ENCODE results near the gene PAX5. TPM values are rescaled to one million over a fixed set of nuclear protein-coding genes. Genes with fewer than 3 reads are reported as not detected.
"Not testable (repeated sequence)": the region's sequence is repeated elsewhere in the genome, so short reads cannot be mapped to it uniquely, and the experiment has no call there.

Gene PAX5
- total RNA-seq, 2 experiments from 2014 or later, result 0.10 to 0.12 TPM

- peaks cover 47% of the 10 kb centered on the region for H3K27me3 Mint-ChIP-seq
- DNase-seq, result no peak
- H3K9me3 Mint-ChIP-seq, result no peaks in the 10 kb centered on the region
- H3K4me1 Mint-ChIP-seq, result no peaks in the 10 kb centered on the region
- CTCF ChIA-PET, result no interaction called here
- POLR2A ChIA-PET, result no interaction called here
- no peak overlapping the region for H3K4me3 Mint-ChIP-seq
- H3K36me3 Mint-ChIP-seq (ENCODE audit: low read depth), result no peaks in the 10 kb centered on the region
- no peak overlapping the region for H3K27ac Mint-ChIP-seq
These were observed 22.2 kb upstream of the PAX5 start for GRCh38 chr9:37056046-37056920.

GRCh38 chr9:37054363-37054720 is 20.3 kb upstream of the PAX5 start:
- CTCF ChIA-PET, result interaction anchor here (2.0 kb wide), 1 partner anchor 13 kb away, joined by 7 read pairs; no protein-coding TSS in a partner anchor
- H3K9me3 Mint-ChIP-seq; H3K4me3 Mint-ChIP-seq; POLR2A ChIA-PET; DNase-seq; H3K36me3 Mint-ChIP-seq (ENCODE audit: low read depth); H3K4me1 Mint-ChIP-seq; H3K27ac Mint-ChIP-seq: not testable (repeated sequence)
- peaks cover 61% of the 10 kb centered on the region for H3K27me3 Mint-ChIP-seq

GRCh38 chr9:37053684-37054362 is 19.8 kb upstream of the PAX5 start:
- Mint-ChIP-seq H3K27ac (no peak overlapping the region), H3K36me3 (ENCODE audit: low read depth) (no peaks in the 10 kb centered on the region), H3K4me3 (no peak overlapping the region), H3K4me1 (no peaks in the 10 kb centered on the region), H3K27me3 (peaks cover 64% of the 10 kb centered on the region), H3K9me3 (no peaks in the 10 kb centered on the region)
- POLR2A ChIA-PET, result no interaction called here
- no peak for DNase-seq
- CTCF ChIA-PET, result interaction anchor here (2.0 kb wide), 1 partner anchor 12 kb away, joined by 7 read pairs; no protein-coding TSS in a partner anchor

- H3K4me1 Mint-ChIP-seq, result no peaks in the 10 kb centered on the region
- POLR2A ChIA-PET, result no interaction called here
- H3K27me3 Mint-ChIP-seq, result peaks cover 57% of the 10 kb centered on the region
- no peaks in the 10 kb centered on the region for H3K36me3 Mint-ChIP-seq (ENCODE audit: low read depth)
- no peak for DNase-seq
- no peaks in the 10 kb centered on the region for H3K9me3 Mint-ChIP-seq
- CTCF ChIA-PET, result interaction anchor here (1.0 kb wide), 1 partner anchor 75 kb away, joined by 3 read pairs; no protein-coding TSS in a partner anchor
- H3K4me3 Mint-ChIP-seq, result no peak overlapping the region
- no peak overlapping the region for H3K27ac Mint-ChIP-seq
These were observed 12.6 kb upstream of the PAX5 start for GRCh38 chr9:37046683-37047082.

- Mint-ChIP-seq H3K9me3 (no peaks in the 10 kb centered on the region), H3K27ac (no peak overlapping the region), H3K36me3 (ENCODE audit: low read depth) (no peaks in the 10 kb centered on the region), H3K4me3 (no peak overlapping the region), H3K4me1 (peaks cover 4% of the 10 kb centered on the region), H3K27me3 (peaks cover 73% of the 10 kb centered on the region)
- POLR2A ChIA-PET, result no interaction called here
- CTCF ChIA-PET, result interaction anchor here (1.1 to 2.1 kb wide), 4 partner anchors 11 to 38 kb away, joined by 3 to 7 read pairs (median 4); no protein-coding TSS in a partner anchor
- DNase-seq, result no peak
These were observed 8.4 kb upstream of the PAX5 start for GRCh38 chr9:37042421-37042820.

GRCh38 chr9:37040508-37041127 is 6.5 kb upstream of the PAX5 start:
- Mint-ChIP-seq H3K4me1 (peaks cover 18% of the 10 kb centered on the region), H3K27me3 (peaks cover 82% of the 10 kb centered on the region), H3K36me3 (ENCODE audit: low read depth) (peaks cover 5% of the 10 kb centered on the region), H3K9me3 (no peaks in the 10 kb centered on the region), H3K4me3 (no peak overlapping the region), H3K27ac (no peak overlapping the region)
- ChIA-PET POLR2A (no interaction called here), CTCF (interaction anchor here (0.6 to 2.1 kb wide), 2 partner anchors 14 to 154 kb away, joined by 3 to 7 read pairs; no protein-coding TSS in a partner anchor)
- DNase-seq, result no peak

GRCh38 chr9:37038943-37039464 is 4.9 kb upstream of the PAX5 start:
- no peak overlapping the region for H3K4me3 Mint-ChIP-seq
- ChIA-PET POLR2A (no interaction called here), CTCF (interaction anchor here (0.6 kb wide), 1 partner anchor 170 kb away, joined by 4 read pairs; no protein-coding TSS in a partner anchor)
- H3K4me1 Mint-ChIP-seq, result peaks cover 31% of the 10 kb centered on the region
- DNase-seq, result no peak
- no peak overlapping the region for H3K27ac Mint-ChIP-seq
- H3K36me3 Mint-ChIP-seq (ENCODE audit: low read depth), result peaks cover 6% of the 10 kb centered on the region
- H3K9me3 Mint-ChIP-seq, result no peaks in the 10 kb centered on the region
- H3K27me3 Mint-ChIP-seq, result peaks cover 86% of the 10 kb centered on the region

GRCh38 chr9:37038302-37038942 is 4.4 kb upstream of the PAX5 start:
- peaks cover 86% of the 10 kb centered on the region for H3K27me3 Mint-ChIP-seq
- no peaks in the 10 kb centered on the region for H3K9me3 Mint-ChIP-seq
- peak overlapping the region; percentile 35 for H3K4me3 Mint-ChIP-seq
- H3K27ac Mint-ChIP-seq, result peak overlapping the region; percentile 1
- CTCF ChIA-PET, result interaction anchor here (0.6 kb wide), 1 partner anchor 170 kb away, joined by 4 read pairs; no protein-coding TSS in a partner anchor
- POLR2A ChIA-PET, result no interaction called here
- DNase-seq, result no peak
- peaks cover 6% of the 10 kb centered on the region for H3K36me3 Mint-ChIP-seq (ENCODE audit: low read depth)
- peaks cover 35% of the 10 kb centered on the region for H3K4me1 Mint-ChIP-seq

- peak overlapping the region; percentile 75 for H3K4me3 Mint-ChIP-seq
- ChIA-PET CTCF (interaction anchor here (0.6 to 1.1 kb wide), 5 partner anchors 12 to 578 kb away, joined by 3 to 4 read pairs (median 4); no protein-coding TSS in a partner anchor), POLR2A (no interaction called here)
- H3K36me3 Mint-ChIP-seq (ENCODE audit: low read depth), result peaks cover 6% of the 10 kb centered on the region
- H3K9me3 Mint-ChIP-seq, result no peaks in the 10 kb centered on the region
- DNase-seq, result no peak
- H3K27me3 Mint-ChIP-seq, result peaks cover 88% of the 10 kb centered on the region
- peaks cover 37% of the 10 kb centered on the region for H3K4me1 Mint-ChIP-seq
- H3K27ac Mint-ChIP-seq, result no peak overlapping the region
These were observed 3.6 kb upstream of the PAX5 start for GRCh38 chr9:37037503-37038301.

- H3K27ac Mint-ChIP-seq, result peak overlapping the region; percentile 65
- CTCF ChIA-PET, result interaction anchor here (0.6 to 1.1 kb wide), 6 partner anchors 11 to 579 kb away, joined by 3 to 4 read pairs (median 4); no protein-coding TSS in a partner anchor
- peak; percentile 48 for DNase-seq
These were observed 2.9 kb upstream of the PAX5 start for GRCh38 chr9:37036776-37037502.

GRCh38 chr9:37036371-37036775 is 2.3 kb upstream of the PAX5 start:
- H3K27ac Mint-ChIP-seq, result no peak overlapping the region
- H3K4me1 Mint-ChIP-seq, result peaks cover 37% of the 10 kb centered on the region
- no peak for DNase-seq
- CTCF ChIA-PET, result interaction anchor here (0.9 to 1.4 kb wide), 6 partner anchors 10 to 265 kb away, joined by 3 to 4 read pairs (median 4); no protein-coding TSS in a partner anchor
- peak overlapping the region; percentile 75 for H3K4me3 Mint-ChIP-seq
- peaks cover 89% of the 10 kb centered on the region for H3K27me3 Mint-ChIP-seq
- peaks cover 6% of the 10 kb centered on the region for H3K36me3 Mint-ChIP-seq (ENCODE audit: low read depth)
- no peaks in the 10 kb centered on the region for H3K9me3 Mint-ChIP-seq
- POLR2A ChIA-PET, result no interaction called here

More at GRCh38 chr9:37036776-37037502, 2.9 kb upstream of the PAX5 start:
- H3K9me3 Mint-ChIP-seq, result no peaks in the 10 kb centered on the region
- H3K4me1 Mint-ChIP-seq, result peaks cover 37% of the 10 kb centered on the region
- H3K36me3 Mint-ChIP-seq (ENCODE audit: low read depth), result peaks cover 6% of the 10 kb centered on the region
- peak overlapping the region; percentile 75 for H3K4me3 Mint-ChIP-seq
- POLR2A ChIA-PET, result no interaction called here
- H3K27me3 Mint-ChIP-seq, result peaks cover 89% of the 10 kb centered on the region

Measured in activated CD4-positive, alpha-beta T cell treated with anti-CD3 and anti-CD28 coated beads, Interleukin-2, amount 10 ng/mL, durations not matched to agents 7 days and 5 days (primary cell).